AG10803 (cell line): ENCODE measurements around the gene PRCD.
A peak's percentile ranks its signal among the peaks of the same experiment; 100 is the strongest.

ENCODE experiments used
- DNase-seq: peaks from one replicate; pipeline ENCODE4 v3.0.0; 2010; ENCODE audit warnings: low read depth
- H3K4me3 ChIP-seq: 2 replicates; pipeline ENCODE4 v1.5.1; 2011; ENCODE audit warnings: mild to moderate bottlenecking, low read length, control low read depth
- CTCF ChIP-seq: conservative IDR thresholded peaks from 2 replicates; pipeline ENCODE4 v1.5.1; 2011; ENCODE audit warnings: mild to moderate bottlenecking, low read length, control low read depth, inconsistent platforms

Gene PRCD

GRCh38 chr17:76535788-76536510, 3.9 kb upstream of the PRCD start:
- DNase-seq, result no peak
- no peak for TF ChIP-seq CTCF
- H3K4me3 ChIP-seq, result no peak overlapping the region

GRCh38 chr17:76536511-76537287, 3.1 kb upstream of the PRCD start:
- DNase-seq, result no peak
- no peak for TF ChIP-seq CTCF
- H3K4me3 ChIP-seq, result no peak overlapping the region; the same call in 1 of the 2 replicates

GRCh38 chr17:76537288-76537577, 2.6 kb upstream of the PRCD start:
- H3K4me3 ChIP-seq, result peak overlapping the region; percentile 44
- peak; percentile 40 for DNase-seq
- no peak for TF ChIP-seq CTCF

- no peak for DNase-seq
- peak within 1 kb of the TSS; percentile 44 for H3K4me3 ChIP-seq
- no peak for TF ChIP-seq CTCF
Observed at GRCh38 chr17:76537578-76538280, 2.1 kb upstream of the PRCD start, which contains the start of gene CYGB. TSS of gene CYGB (minus strand) at chr17:76537709. CDS start at chr17:76537542, 167 bp downstream.

- H3K4me3 ChIP-seq, result no peak overlapping the region
- no peak for DNase-seq
- TF ChIP-seq CTCF, result no peak
Observed at GRCh38 chr17:76538281-76538931, 1.4 kb upstream of the PRCD start.

- no peak for TF ChIP-seq CTCF
- H3K4me3 ChIP-seq, result no peak overlapping the region
- DNase-seq, result no peak
Observed at GRCh38 chr17:76538941-76539570, 788 bp upstream of the PRCD start.
